ENCODE measurements around the gene SULT2B1.
"Not testable (repeated sequence)": the region's sequence is repeated elsewhere in the genome, so short reads cannot be mapped to it uniquely, and the experiment has no call there.

SULT2B1 gene

DNA sequence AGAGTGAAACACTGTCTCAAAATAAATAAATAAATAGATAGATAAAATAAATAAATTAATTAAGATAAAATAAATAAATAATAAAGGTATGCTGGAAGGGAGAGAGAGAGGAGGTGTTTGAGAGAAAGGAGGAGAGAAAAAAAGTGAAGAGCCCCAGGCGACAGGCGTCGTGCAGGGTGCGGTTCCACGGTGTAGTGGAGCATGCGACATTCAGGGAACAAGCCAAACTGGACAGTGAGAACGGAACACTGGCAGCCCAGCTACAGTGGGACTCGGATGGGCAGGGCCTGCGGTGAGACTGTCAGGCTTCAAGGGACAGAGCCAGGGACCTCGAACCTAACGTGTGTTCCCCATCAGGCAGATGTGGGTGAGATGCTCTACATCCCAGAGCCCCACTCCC is 9.4 kb downstream of the SULT2B1 start:
- DNase-seq, result no peak

DNA sequence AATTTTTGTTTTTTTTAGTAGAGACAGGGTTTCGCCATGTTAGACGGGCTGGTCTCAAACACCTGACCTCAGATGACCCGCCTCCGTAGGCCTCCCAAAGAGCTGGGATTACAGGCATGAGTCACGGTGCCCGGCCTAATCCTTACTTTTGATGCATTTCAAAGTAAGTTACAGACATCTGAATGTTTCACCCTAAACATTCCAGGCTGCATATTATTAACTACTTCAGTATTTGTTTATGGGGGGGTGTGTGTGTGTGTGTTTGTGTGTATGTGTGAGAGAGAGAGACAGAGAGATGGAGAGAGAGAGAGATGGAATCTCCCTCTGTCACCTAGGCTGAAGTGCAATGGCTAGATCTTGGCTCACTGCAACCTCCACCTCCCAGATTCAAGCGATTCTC is 13.1 kb downstream of the SULT2B1 start:
- no peak for DNase-seq

DNA sequence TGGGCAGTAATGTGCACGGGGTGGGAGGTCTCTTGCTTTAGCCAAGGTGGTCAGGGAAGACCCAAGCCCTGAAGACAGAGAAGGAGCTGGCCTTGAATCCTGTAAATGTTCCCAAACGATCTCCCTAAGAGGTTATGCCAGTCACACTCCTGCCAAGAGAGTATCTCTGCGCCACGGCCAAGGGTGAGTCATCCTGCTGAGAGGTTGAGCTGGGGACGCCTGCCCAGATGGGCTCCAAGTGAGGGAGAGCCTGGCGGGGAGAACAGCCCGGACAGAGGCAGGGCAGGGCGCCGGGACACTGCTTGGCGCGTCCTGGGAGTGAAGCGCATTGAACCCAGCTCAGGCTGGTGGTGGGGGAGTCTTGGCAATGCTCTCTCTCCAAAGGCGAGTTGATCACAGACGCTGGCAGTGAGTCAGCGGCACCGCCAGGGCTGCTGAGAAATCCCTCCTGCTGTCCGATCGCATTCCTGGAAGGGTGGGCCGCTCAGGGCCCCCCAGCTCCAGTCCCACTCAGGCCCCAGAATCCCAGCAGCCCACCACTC is 16.4 kb downstream of the SULT2B1 start:
- DNase-seq, result peak; percentile 69

DNA sequence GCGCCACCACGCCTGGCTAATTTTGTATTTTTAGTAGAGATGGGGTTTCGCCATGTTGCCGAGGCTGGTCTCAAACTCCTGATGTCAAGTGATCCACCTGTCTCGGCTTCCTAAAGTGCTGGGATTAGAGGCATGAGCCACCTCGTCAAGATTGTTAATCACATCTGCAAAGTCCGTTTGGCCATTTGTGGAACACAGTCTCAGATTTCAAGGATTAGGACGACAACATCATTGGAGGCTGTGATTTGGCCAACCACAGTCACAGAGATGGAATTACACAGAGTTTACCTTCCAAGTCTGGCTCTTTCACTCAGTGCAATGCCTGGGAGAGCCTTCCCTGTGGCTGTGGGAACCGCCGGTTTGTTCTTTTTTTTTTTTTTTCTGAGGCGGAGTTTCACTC is 17.8 kb downstream of the SULT2B1 start:
- DNase-seq, result peak; percentile 39

DNA sequence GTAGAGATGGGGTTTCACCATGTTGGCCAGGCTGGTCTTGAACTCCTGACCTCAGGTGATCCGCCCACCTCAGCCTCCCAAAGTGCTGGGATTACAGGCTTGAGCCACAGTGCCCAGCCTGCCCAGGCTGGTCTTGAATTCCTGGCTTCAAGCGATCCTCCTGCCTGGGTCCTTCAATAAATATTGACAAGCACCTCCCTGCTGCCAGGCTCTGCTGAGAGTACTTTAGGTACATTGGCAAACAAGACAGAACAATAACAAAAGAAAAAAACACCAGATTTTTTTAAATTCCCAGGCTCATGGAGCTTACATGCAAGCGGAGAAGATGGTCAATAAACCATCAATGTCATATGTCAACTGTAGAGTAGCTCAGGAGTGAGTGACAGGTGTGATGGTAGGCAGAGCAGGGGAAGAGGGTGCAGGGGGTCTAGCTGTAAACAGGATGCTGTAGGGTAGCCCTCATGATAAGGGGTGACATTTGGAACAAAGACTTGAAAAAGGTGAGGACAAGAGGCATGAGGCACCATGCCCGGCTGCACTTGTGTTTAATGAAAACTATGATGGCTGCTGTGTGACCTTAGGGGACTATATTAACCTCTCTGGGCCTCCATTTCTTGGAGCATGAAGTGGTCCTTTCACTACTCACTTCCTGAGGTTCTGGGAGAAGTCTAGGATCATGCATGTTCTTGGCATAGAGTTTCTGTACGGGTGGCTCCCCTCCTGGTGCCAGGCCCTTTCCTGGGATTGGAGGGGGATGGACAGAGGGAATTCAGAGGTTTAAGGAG is 19.6 kb downstream of the SULT2B1 start:
- DNase-seq, result peak; percentile 35

DNA sequence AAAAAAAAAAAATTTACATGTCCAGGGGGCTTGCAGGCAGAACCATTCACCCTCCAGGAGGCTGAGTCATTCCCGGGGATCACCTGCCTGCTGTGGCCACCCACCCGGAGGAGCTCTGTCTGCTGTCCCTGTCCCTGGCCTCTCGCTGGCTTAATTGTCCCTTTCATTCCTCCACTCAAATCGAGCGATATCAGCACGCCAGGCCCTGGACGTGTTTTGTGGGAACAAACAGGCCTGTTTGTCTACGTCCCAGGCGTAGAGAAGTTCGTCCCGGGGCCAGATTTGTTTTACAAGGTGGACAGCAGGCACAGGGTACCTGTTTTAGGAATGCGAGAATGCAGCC is 21.2 kb downstream of the SULT2B1 start:
- DNase-seq, result no peak

DNA sequence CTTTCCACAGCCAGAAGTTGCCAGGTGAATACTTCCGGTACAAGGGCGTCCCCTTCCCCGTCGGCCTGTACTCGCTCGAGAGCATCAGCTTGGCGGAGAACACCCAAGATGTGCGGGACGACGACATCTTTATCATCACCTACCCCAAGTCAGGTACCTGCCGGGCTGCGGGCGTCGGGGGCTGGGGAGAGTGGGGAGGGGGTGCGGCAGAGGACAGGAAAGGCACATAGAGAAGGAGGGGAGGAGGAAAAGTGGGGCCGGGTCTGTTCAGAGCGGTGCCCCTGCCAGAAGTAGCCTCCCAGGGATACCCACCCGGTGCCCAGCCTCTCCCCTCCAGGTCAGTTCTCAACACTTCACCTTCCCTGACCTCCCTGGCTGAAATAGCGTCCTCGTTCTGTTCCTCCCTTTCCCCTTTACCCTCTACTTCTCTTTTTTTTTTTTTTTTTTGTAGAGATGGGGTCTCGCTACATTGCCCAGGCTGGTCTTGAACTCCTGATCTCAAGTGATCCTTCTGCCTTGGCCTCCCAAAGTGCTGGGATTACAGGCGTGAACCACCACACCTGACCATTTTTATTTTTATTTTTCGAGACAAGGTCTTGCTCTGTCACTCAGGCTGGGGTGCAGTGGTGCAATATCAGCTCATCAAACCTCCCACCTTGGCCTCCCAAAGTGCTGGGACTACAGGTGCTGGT is 24.1 kb downstream of the SULT2B1 start:
- peak; percentile 11 for DNase-seq

DNA sequence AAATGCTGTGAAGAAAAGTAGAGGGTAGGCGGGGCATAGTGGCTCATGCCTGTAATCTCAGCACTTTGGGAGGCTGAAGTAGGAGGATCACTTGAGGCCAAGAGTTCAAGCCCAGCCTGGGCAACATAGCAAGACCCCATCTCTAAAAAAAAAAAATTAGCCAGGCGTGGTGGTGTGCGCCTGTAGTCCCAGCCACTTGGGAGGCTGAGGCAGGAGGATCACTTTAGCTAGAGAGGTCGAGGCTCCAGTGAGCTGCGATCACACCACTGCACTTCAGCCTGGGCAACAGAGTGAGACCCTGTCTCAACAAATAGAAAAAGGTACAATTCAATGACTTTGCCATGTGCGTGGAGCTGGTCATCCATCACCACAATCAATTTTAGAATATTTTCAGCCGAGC is 25.9 kb downstream of the SULT2B1 start:
- not testable (repeated sequence) for DNase-seq

DNA sequence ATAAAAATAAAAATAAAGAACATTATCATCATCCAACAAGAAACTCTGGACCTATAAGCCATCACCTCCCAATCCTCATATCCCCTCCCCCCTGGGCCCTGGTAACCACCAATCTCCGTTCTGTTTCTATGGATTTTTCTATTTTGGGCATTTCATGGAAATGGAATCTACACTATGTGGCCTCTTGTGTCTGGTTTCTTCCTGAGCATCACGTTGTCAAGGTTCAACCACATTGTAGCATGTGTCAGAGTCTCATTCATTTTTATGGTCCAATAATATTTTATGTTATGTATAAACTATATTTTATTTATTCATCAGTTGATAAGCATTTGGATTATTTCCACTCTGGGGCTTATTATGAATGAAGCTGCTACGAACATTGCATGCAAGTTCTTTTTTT is 26.9 kb downstream of the SULT2B1 start:
- no peak for DNase-seq

DNA sequence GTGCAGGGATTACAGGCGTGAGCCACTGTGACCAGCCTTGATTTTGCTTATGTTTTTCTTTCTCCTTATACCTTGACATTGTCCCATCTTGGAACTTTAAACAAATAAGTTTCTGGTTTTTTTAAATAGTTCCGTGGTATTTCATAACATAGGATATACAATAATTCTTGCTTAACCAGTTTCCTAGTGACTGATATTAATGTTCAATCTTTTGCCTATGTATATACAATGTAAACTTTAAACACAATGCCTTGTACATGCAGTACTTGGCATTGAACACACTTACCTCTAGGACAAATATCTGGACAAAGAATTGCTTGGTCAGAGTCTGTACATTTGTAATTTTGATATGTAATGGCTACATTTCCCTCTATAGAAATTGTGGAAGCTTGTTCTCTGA is 30.2 kb downstream of the SULT2B1 start:
- no peak for DNase-seq

DNA sequence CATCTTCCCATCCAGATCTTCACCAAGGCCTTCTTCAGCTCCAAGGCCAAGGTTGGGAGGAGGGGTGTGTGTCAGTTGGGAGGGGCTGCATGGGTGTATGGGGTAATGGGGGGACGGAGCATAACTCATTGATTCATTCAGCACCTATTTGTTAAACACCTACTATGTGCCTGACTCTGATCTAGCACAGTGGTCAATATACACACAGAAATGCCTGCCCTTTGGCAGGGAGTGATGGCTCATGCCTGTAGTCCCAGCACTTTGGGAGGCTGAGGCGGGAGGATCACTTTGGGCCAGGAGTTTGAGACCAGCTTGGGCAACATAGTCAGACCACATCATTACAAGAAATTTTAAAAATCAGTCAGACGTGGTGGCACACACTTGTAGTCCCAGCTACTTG is 35.4 kb downstream of the SULT2B1 start:
- DNase-seq, result no peak

DNA sequence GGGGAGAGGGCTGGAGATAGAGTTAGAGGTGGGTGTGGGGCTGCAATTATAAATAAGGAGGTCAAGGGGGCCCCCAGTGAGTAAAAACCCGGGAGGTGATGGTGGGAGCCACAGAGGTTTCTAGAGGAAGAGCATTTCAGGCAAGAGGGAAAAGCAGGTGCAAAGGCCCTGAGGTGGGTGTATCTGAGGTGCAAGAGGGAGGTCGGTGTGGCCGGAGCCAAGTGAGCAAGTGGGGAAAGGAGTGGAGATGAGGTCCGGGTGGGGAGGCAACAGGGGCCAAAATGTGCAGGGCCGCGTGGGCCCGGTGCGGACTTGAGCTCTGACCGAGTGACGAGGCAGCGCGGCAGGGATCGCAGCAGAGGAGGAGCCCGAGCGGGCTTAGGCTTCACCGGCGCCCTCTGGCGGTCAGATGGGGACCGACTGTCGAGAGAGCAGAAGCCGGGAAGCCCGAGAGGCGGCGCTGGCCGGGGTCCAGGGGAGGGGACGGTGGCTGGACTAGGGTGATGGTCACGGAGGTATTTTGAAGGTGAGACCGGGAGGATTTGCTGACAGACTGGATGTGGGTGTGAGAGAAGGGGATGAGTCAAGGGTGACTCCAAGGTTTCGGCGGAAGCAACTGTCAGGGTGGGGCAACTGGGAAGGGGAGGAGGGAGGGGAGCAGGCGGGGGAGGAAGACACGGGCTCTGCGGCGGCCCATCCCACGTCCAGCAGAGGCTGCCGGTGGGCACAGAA is 36.9 kb downstream of the SULT2B1 start:
- peak; percentile 92 for DNase-seq

DNA sequence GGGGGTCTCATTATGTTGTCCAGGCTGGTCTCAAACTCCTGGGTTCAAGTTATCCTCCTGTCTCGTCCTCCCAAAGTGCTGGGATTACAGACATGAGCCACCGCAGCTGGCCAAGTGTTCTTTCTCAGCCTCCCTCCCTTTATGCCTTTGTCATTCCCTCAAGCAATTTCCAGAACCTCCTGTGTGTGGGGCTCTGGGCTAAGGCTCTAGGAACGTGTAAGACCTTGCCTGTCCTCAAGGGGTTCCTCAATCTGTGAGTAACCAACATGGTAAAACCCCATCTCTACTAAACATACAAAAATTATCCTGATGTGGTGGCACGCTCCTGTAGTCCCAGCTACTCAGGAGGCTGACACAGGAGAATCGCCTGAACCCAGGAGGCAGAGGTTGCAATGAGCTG is 39.0 kb downstream of the SULT2B1 start:
- peak; percentile 25 for DNase-seq

DNA sequence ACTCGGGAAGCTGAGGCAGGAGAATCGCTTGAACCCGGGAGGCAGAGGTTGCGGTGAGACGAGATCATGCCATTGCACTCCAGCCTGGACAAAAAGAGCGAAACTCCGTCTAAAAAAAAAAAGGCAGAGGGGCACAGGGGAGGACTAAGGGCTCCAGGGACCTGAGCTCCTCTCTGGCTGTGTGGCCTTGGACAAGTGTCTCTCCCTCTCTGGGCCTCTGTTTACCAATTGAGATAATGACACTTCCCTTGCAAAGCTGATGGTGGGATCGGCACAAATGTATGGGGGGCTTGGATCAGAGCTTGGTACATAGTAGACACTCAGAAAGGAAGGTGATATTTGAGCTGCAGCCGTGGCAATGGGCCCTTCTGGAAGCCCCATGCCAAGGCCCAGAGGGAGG is 43.2 kb downstream of the SULT2B1 start:
- DNase-seq, result no peak

DNA sequence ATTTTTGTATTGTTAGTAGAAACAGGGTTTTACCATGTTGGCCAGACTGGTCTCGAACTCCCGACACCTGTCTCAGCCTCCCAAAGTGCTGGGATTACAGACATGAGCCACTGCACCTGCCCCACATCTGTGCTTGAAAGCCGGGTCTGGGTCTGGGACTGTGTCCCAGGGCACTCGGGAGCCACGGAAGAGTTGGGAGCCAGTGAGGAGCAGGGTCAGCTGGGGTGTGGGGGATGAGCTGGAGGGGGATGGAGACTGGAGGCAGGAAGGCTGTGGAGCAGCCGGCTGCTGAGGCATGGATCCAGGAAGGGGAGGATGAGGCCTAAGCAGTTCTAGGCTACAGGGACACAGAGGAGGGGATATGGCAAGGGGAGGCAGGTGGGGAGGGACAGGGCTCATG is 43.9 kb downstream of the SULT2B1 start:
- DNase-seq, result no peak

DNA sequence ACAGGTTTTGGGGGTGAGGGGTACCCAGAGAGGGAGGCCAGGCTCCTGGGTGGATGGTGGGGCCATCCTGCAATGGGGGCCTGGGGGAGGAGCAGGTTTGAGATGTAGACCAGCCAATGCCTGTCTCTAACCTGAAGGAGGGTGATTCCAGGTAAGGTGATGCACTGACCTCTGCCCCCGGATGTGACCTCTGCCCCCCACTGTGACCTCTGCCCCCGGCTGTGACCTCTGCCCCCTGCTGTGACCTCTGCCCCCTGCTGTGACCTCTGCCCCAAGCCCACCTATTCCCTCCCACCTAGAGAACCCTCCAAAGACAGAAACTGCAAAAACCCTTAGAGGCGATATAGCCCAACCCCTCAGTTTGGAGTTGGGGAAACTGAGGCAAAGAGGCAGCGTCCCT is 44.3 kb downstream of the SULT2B1 start:
- no peak for DNase-seq

DNA sequence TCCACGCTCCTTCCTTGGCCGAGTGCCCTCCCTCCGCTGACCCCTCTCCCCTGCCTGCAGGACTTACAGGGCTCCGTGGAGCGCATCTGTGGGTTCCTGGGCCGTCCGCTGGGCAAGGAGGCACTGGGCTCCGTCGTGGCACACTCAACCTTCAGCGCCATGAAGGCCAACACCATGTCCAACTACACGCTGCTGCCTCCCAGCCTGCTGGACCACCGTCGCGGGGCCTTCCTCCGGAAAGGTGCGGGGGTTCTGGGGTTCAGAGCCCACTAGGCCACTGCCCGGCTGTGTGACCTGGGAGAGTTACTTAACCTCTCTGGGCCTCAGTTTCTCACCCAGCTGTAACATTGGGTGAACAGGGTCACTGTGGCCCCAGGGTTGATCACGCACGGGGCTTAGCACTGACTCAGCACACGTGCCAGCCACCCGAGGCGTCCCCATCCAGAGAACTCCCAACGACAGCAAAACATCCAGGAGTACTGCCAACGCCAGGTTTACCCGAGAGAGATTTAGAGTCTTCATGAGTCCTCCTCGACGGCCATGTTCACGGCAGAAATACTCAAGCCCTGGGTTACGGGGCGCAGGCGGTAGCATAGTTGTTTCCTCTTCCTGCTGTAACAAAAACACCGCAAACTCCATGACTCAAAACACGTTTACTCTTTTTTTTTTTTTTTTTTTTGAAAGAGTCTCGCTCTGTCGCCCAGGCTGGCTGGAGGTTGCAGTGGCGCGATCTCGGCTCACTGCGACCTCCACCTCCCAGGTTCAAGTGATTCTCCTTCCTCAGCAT is 44.9 kb downstream of the SULT2B1 start:
- no peak for DNase-seq

DNA sequence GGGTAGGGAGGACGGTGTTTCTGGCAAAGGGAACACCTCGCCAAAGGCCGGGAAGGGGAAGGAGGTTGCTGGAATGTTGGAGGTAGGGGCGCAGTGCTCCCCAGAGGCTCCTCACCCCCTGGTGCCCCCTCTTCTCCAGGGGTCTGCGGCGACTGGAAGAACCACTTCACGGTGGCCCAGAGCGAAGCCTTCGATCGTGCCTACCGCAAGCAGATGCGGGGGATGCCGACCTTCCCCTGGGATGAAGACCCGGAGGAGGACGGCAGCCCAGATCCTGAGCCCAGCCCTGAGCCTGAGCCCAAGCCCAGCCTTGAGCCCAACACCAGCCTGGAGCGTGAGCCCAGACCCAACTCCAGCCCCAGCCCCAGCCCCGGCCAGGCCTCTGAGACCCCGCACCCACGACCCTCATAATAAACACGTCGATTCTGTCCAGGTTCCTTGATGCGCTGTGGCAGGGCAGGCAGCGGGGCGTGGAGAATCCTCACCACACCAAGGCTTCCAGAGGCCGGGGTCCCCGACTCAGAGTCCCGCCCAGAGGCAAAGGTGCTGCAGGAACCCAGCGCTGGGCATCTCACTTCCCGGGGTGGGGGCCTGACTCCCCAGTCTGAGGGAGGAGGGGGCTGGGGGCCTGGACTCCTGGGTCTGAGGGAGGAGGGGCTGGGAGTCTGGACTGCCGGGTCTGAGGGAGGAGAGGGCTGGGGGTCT is 47.2 kb downstream of the SULT2B1 start:
- DNase-seq, result no peak

DNA sequence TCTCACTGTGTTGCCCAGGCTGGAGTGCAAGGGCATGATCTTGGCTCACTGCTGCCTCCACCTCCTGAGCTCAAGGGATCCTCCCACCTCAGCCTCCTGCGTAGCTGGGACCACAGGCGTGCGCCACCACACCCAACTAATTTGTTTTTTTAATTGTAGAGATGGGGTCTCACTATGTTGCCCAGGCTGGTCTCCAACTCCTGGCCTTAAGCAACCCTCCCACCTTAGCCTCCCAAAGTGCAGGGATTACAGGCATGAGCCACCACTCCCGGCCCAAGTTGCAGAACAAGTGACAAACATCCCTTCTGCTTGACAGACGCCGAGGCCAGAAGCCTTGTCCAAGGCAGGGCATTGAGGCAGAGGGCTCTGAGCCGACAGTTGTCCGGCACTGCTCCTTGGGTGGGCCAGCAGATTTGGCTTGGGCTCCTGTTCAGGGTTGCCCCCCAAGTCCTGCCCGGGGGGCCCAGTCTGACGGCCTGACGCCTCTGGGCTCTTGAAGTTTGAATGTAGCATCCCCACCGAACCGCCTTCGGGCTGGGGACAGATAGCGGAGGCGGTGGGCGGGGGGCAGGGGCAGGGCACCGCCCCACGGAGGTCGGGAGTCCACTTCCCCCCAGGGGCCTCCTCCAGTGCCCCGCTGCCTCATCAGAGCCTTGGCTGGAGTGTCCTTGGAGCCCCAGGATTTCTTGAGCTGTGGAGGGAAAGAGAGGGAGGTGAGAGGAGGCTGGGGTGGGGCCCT is 48.9 kb downstream of the SULT2B1 start:
- DNase-seq, result no peak

DNA sequence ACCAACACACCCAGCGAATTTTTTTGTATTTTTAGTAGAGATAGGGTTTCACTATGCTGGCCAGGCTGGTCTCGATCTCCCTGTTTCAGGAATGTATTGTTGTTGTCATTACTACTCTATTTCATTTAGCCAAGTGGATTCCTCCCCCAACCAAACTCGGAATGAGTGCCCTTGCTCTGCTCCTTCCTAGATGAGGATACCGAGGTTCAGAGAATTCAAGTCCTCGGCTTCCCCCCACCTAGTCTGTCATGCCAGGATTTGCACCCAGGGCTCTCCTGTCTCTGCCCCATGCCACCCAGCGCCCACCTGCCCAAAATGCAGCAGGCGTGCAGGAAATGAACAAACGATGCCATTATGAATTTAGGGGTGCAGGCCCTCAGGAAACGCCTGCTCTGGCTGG is 51.0 kb downstream of the SULT2B1 start:
- DNase-seq, result no peak

DNA sequence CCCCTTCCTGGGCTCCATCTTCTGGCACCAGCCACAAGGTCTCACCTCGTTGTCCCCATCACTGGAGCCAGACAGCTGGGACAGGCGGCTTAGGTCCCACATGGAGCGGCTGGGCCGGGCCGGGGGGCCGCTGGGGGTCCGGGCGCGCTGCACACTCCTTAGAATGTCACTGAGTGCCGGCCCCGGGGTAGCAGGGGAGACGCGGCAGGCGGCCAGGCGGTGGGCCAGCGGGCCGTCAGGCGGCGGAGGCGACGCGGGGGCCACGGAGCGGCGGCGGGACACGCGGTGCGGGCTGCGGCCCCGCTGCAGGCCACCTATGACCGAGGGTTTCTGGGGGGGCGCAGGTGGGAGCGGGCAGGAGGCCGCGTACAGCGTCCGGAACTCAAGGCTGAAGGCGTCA is 51.5 kb downstream of the SULT2B1 start:
- DNase-seq, result no peak

DNA sequence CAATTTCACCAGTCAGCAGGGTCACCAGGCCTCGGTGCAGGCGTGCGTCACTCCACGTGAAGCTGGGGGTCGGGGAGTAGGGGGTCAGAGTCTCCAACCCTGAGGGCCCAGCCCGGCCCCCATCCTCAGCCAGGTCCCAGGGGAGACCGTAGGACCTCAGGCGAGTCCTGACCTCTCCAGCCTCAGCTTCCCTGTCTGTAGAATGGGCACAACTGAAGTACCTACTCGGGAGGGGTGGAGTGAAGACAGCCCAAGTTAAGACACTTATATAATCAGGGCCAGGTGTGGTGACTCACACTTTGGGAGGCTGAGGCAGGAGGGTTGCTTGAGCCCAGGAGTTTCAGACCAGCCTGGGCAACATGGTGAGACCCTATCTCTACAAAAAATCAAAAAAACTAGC is 51.9 kb downstream of the SULT2B1 start:
- DNase-seq, result no peak

Measured in NCI-H69 (cell line).